Activated B cell treated with CpG ODN at 0.5 μM for 24 hours (primary cell): ENCODE data around the gene SDF2. TPM values are rescaled to one million over a fixed set of nuclear protein-coding genes. Genes with fewer than 3 reads are reported as not detected.
A peak's percentile ranks its signal among the peaks of the same experiment; 100 is the strongest.

Source experiments
- ATAC-seq: fragments of 200-7000 bp; cut with Tn5 transposase; one replicate; pipeline ENCODE4 v1.10.0; 2021; ENCODE audit warnings: low read depth, mild to moderate bottlenecking, moderate library complexity
- CTCF ChIA-PET: fragments of 350-600 bp; sonication (Branson Sonifier 250); formaldehyde crosslinking; loops from one replicate; lab custom pipeline; 2021; ENCODE audit warnings: antibody characterized with exemption; lab: Charles Lee
- POLR2A ChIA-PET: fragments of 350-600 bp; sonication (Branson Sonifier 250); formaldehyde crosslinking; loops from one replicate; lab custom pipeline; 2021; ENCODE audit warnings: antibody characterized with exemption; lab: Charles Lee
- DNase-seq: peaks from one replicate; pipeline ENCODE4 v3.0.0; 2022
- H3K27ac Mint-ChIP-seq: one replicate; pipeline ENCODE4 v1.8.0; 2020; ENCODE audit warnings: mixed read lengths
- H3K27me3 Mint-ChIP-seq: one replicate; pipeline ENCODE4 v1.8.0; 2021; ENCODE audit warnings: mixed read lengths
- H3K36me3 Mint-ChIP-seq: one replicate; pipeline ENCODE4 v1.8.0; 2021; ENCODE audit warnings: low read depth, mixed read lengths
- H3K4me1 Mint-ChIP-seq: one replicate; pipeline ENCODE4 v1.8.0; 2021; ENCODE audit warnings: mixed read lengths
- H3K4me3 Mint-ChIP-seq: one replicate; pipeline ENCODE4 v1.8.0; 2020; ENCODE audit warnings: mild to moderate bottlenecking, mixed read lengths
- H3K9me3 Mint-ChIP-seq: one replicate; pipeline ENCODE4 v1.8.0; 2020; ENCODE audit warnings: mixed read lengths
- CTCF ChIP-seq: fragments of 200-600 bp; IDR thresholded peaks from one replicate; pipeline ENCODE4 v1.8.0; 2022; ENCODE audit warnings: antibody characterized with exemption, mild to moderate bottlenecking
- intact Hi-C: fragments of 100-400 bp; cut with micrococcal nuclease; formaldehyde crosslinking; loops from one replicate; pipeline ENCODE4 v1.15.1; 2024
- total RNA-seq: library from RNA; stranded (reverse); gene quantifications from 2 replicates; pipeline ENCODE4 v1.2.3, GENCODE V29; 2022

The SDF2 gene
- total RNA-seq, 1 donor from 2014 or later = 47.7 TPM

- CTCF ChIA-PET = interaction anchor here (1.4 to 1.9 kb wide), 4 partner anchors 11 to 472 kb away, joined by 4 to 10 read pairs (median 6); partner anchors contain the start of genes SDF2 and SUPT6H
- Mint-ChIP-seq H3K36me3 (peaks cover 51% of the 10 kb centered on the region), H3K9me3 (no peaks in the 10 kb centered on the region), H3K4me3 (peak overlapping the region; percentile 97), H3K4me1 (peaks cover 40% of the 10 kb centered on the region), H3K27ac (peak overlapping the region; percentile 88), H3K27me3 (no peaks in the 10 kb centered on the region)
- POLR2A ChIA-PET = interaction anchor here (0.6 to 5.1 kb wide), 23 partner anchors 11 to 494 kb away, joined by 3 to 100 read pairs (median 9); partner anchors contain the start of genes ALDOC, DHRS13, FAM222B and IFT20
- ATAC-seq = no peak
- TF ChIP-seq CTCF = no peak
- intact Hi-C loops = loop anchor here (1.0 to 2.0 kb wide), 8 partner anchors 17 to 307 kb away; partner anchors contain the start of genes ALDOC, RPL23A, SPAG5 and SUPT6H
- DNase-seq = no peak
These were observed 16.1 kb downstream of the SDF2 start for GRCh38 chr17:28645576-28645939.

- Mint-ChIP-seq H3K4me1 (peaks cover 40% of the 10 kb centered on the region), H3K4me3 (peak within 1 kb of the TSS; percentile 97), H3K27ac (peak within 1 kb of the TSS; percentile 91), H3K36me3 (peaks cover 55% of the 10 kb centered on the region), H3K9me3 (no peaks in the 10 kb centered on the region), H3K27me3 (no peaks in the 10 kb centered on the region)
- ChIA-PET POLR2A (interaction anchor here (0.6 to 5.1 kb wide), 26 partner anchors 9 to 495 kb away, joined by 3 to 100 read pairs (median 8); partner anchors contain the start of genes ALDOC, DHRS13, FAM222B and IFT20), CTCF (interaction anchor here (1.2 to 2.0 kb wide), 8 partner anchors 11 to 472 kb away, joined by 3 to 10 read pairs (median 6); partner anchors contain the start of genes SDF2 and SUPT6H)
- peak; percentile 91 for DNase-seq
- ATAC-seq = peak; percentile 97
- no peak for TF ChIP-seq CTCF
- intact Hi-C loops = loop anchor here (1.0 to 2.0 kb wide), 8 partner anchors 17 to 307 kb away; partner anchors contain the start of genes ALDOC, RPL23A, SPAG5 and SUPT6H
These were observed 16.7 kb downstream of the SDF2 start, which contains the start of gene BLTP2 for GRCh38 chr17:28644787-28645575. BLTP2 (minus strand) TSS chr17:28645158; CDS start chr17:28645056, 102 bp downstream.

GRCh38 chr17:28643983-28644786 is 17.5 kb downstream of the SDF2 start:
- no peaks in the 10 kb centered on the region for H3K9me3 Mint-ChIP-seq
- H3K4me3 Mint-ChIP-seq = peak overlapping the region; percentile 97
- CTCF ChIA-PET = interaction anchor here (0.6 to 2.0 kb wide), 9 partner anchors 18 to 473 kb away, joined by 3 to 10 read pairs (median 5); partner anchors contain the start of genes SDF2 and SUPT6H
- peaks cover 60% of the 10 kb centered on the region for H3K36me3 Mint-ChIP-seq
- POLR2A ChIA-PET = interaction anchor here (0.6 to 5.1 kb wide), 24 partner anchors 8 to 495 kb away, joined by 3 to 100 read pairs (median 8); partner anchors contain the start of genes ALDOC, FAM222B, IFT20 and NEK8
- ATAC-seq (peak; percentile 3), DNase-seq (peak; percentile 28)
- peaks cover 40% of the 10 kb centered on the region for H3K4me1 Mint-ChIP-seq
- TF ChIP-seq CTCF = no peak
- no peaks in the 10 kb centered on the region for H3K27me3 Mint-ChIP-seq
- peak overlapping the region; percentile 91 for H3K27ac Mint-ChIP-seq
- intact Hi-C loops = loop anchor here (2.0 kb wide), 2 partner anchors 67 to 75 kb away; partner anchors contain the start of genes ALDOC and RPL23A

- Mint-ChIP-seq H3K27ac (no peak overlapping the region), H3K27me3 (no peaks in the 10 kb centered on the region), H3K9me3 (no peaks in the 10 kb centered on the region), H3K36me3 (peaks cover 72% of the 10 kb centered on the region), H3K4me3 (no peak overlapping the region), H3K4me1 (peaks cover 34% of the 10 kb centered on the region)
- TF ChIP-seq CTCF = no peak
- intact Hi-C loops = no loop called here
- CTCF ChIA-PET = no interaction called here
- no peak for DNase-seq
- POLR2A ChIA-PET = no interaction called here
- ATAC-seq = no peak
These were observed 20.1 kb downstream of the SDF2 start for GRCh38 chr17:28641579-28641978.
